OCI-LY1 (cell line): Measurements from ENCODE around the gene CIB2.

Experiments used
- EZH2 ChIP-seq: fragments of 200-600 bp; sonication (generic), shearing (Covaris generic); IDR thresholded peaks from 2 replicates; pipeline ENCODE4 v1.8.0; 2017; ENCODE audit warnings: borderline replicate concordance, mixed run types, mild to moderate bottlenecking, antibody characterized with exemption, low read length, moderate library complexity, mixed read lengths
- TF ChIP-seq, protein P1 (sequence below): fragments of 200-600 bp; sonication (generic), shearing (Covaris generic); IDR thresholded peaks from 2 replicates; pipeline ENCODE4 v1.5.1; 2017; ENCODE audit warnings: mild to moderate bottlenecking, antibody characterized with exemption, low read length, moderate library complexity, mixed read lengths

DNA sequence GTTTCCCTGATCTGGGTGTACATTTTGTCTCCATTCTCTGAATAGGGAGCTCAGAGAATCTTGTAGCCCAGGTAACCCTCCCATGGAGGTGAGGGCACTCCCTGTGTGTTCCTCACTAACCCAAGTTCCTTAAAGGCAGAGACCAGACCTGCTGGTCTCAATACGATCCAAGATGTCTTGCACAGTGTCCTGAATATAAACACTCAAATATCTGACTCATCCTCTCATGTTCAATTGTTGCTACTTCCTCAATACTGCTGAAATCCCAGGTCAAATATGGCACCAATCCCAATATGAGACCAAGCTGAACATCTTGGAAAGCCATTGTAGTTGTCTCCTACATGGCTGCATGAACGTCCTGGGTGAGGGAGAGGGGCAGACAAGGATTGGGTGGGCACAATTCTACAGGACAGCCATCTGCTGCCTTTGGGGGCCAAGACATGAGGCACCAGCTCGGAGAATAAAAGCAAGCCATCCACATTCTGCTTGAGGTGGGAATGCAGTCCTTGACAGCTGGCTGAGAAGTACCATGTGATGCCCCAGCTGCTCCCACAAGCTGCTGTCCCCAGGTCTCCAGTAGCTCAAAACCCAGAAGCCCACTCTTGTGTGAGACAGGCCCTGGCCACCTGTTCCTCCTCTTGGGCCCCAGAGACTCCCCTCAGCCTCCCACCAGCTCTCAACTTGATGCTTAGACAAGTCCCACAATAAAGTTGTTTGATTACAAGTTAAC lies 72.0 kb downstream of the CIB2 start:
- TF ChIP-seq, protein P1, sequence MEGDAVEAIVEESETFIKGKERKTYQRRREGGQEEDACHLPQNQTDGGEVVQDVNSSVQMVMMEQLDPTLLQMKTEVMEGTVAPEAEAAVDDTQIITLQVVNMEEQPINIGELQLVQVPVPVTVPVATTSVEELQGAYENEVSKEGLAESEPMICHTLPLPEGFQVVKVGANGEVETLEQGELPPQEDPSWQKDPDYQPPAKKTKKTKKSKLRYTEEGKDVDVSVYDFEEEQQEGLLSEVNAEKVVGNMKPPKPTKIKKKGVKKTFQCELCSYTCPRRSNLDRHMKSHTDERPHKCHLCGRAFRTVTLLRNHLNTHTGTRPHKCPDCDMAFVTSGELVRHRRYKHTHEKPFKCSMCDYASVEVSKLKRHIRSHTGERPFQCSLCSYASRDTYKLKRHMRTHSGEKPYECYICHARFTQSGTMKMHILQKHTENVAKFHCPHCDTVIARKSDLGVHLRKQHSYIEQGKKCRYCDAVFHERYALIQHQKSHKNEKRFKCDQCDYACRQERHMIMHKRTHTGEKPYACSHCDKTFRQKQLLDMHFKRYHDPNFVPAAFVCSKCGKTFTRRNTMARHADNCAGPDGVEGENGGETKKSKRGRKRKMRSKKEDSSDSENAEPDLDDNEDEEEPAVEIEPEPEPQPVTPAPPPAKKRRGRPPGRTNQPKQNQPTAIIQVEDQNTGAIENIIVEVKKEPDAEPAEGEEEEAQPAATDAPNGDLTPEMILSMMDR = no peak
- TF ChIP-seq EZH2 = no peak
